H1 (cell line): ENCODE data around the gene ZSCAN21. TPM values are rescaled to one million over a fixed set of nuclear protein-coding genes. Genes with fewer than 3 reads are reported as not detected.

Source experiments
- CTCF ChIA-PET: fragments of 300-600 bp; sonication (Branson Sonifier 250); formaldehyde crosslinking; loops from one replicate; lab custom pipeline; 2021; ENCODE audit not compliant: partially characterized antibody; lab: Charles Lee
- POLR2A ChIA-PET: fragments of 300-600 bp; sonication (Branson Sonifier 250); formaldehyde crosslinking; loops from one replicate; lab custom pipeline; 2021; ENCODE audit warnings: inconsistent platforms; ENCODE audit not compliant: partially characterized antibody; lab: Charles Lee
- DNase-seq, 2 experiments: peaks; one replicate each; pipeline versions ENCODE4 v3.0.0 to v3.0.0-alpha.2; 2010 to 2022; ENCODE audit warnings: low spot score in 2 of 2, low read depth in 1 of 2, mixed read lengths in 1 of 2
- FAIRE-seq: peaks from 2 replicates; lab custom pipeline; 2011; peaks lifted over from hg19 to GRCh38; lab: Jason Lieb, UNC
- H2AFZ ChIP-seq: 2 replicates; pipeline ENCODE4 v1.8.1; 2012; ENCODE audit warnings: low read length, inconsistent platforms
- H2AK5ac ChIP-seq: 2 replicates; pipeline ENCODE4 v1.6.1; 2013; ENCODE audit warnings: low read depth, low read length
- H2BK120ac ChIP-seq: replicated peaks from 2 replicates; pipeline ENCODE3; 2013; ENCODE audit warnings: low read depth, low read length, inconsistent platforms
- H2BK12ac ChIP-seq: 2 replicates; pipeline ENCODE4 v1.6.1; 2013; ENCODE audit warnings: low read depth, low read length
- H2BK15ac ChIP-seq: 2 replicates; pipeline ENCODE4 v1.6.1; 2013; ENCODE audit warnings: low read length
- H2BK20ac ChIP-seq: 2 replicates; pipeline ENCODE4 v1.6.1; 2013; ENCODE audit warnings: low read length
- H2BK5ac ChIP-seq: 2 replicates; pipeline ENCODE4 v1.6.1; 2013; ENCODE audit warnings: low read depth, low read length
- H3K14ac ChIP-seq: 2 replicates; pipeline ENCODE4 v1.6.1; 2013; ENCODE audit warnings: inconsistent platforms; ENCODE audit not compliant: insufficient read length
- H3K18ac ChIP-seq: 2 replicates; pipeline ENCODE4 v1.6.1; 2013; ENCODE audit warnings: low read length; ENCODE audit errors: extremely low read depth
- H3K23ac ChIP-seq: 2 replicates; pipeline ENCODE4 v1.6.1; 2013; ENCODE audit warnings: inconsistent platforms; ENCODE audit not compliant: insufficient read length
- H3K23me2 ChIP-seq: 2 replicates; pipeline ENCODE4 v1.6.1; 2013; ENCODE audit warnings: low read depth, low read length
- H3K27ac ChIP-seq: 2 replicates; pipeline ENCODE4 v1.6.1; 2011; ENCODE audit warnings: low read depth, low read length, inconsistent platforms
- H3K27me3 ChIP-seq, 4 experiments: replicated peaks in 1 of 4; 1 replicate in 1 of 4; 2 replicates in 3 of 4; pipeline versions ENCODE4 v1.6.1 to v1.8.1; 2011 to 2013; ENCODE audit warnings: low read length in 3 of 4, mild to moderate bottlenecking in 3 of 4, inconsistent platforms in 2 of 4, mixed read lengths in 2 of 4, moderate library complexity in 1 of 4; ENCODE audit not compliant: control insufficient read depth in 3 of 4, insufficient read depth in 3 of 4; ENCODE audit errors: extremely low read depth in 1 of 4
- H3K36me3 ChIP-seq, 4 experiments: 2 replicates each; pipeline versions ENCODE4 v1.6.1 to v1.8.1; 2011 to 2013; ENCODE audit warnings: mild to moderate bottlenecking in 4 of 4, low read length in 3 of 4, moderate library complexity in 2 of 4, control low read depth in 1 of 4, inconsistent platforms in 1 of 4; ENCODE audit not compliant: insufficient read depth in 4 of 4, control insufficient read depth in 2 of 4
- H3K4ac ChIP-seq: replicated peaks from 2 replicates; pipeline ENCODE3; 2013; ENCODE audit warnings: low read length, low read depth, mixed read lengths, inconsistent platforms; ENCODE audit not compliant: insufficient read length
- H3K4me1 ChIP-seq, 4 experiments: replicated peaks in 1 of 4; 1 replicate in 1 of 4; 2 replicates in 3 of 4; pipeline versions ENCODE4 v1.6.1 to v1.8.1; 2011 to 2013; ENCODE audit warnings: low read length in 3 of 4, inconsistent platforms in 2 of 4, mixed read lengths in 1 of 4; ENCODE audit not compliant: insufficient read depth in 4 of 4, control insufficient read depth in 3 of 4
- H3K4me2 ChIP-seq, 2 experiments: 2 replicates each; pipeline versions ENCODE4 v1.6.1 to v1.8.1; 2011 to 2013; ENCODE audit warnings: low read depth in 2 of 2, low read length in 2 of 2, control low read depth in 1 of 2, inconsistent platforms in 1 of 2, mild to moderate bottlenecking in 1 of 2; ENCODE audit not compliant: insufficient read depth in 1 of 2
- H3K4me3 ChIP-seq, 4 experiments: fragments of 200-600, 300-600 bp in 1 of 4; sonication (generic), shearing (Covaris generic), sonication (Bioruptor Twin) in 1 of 4; 2 replicates each; pipeline versions ENCODE4 v1.5.1 to v1.8.1; 2011 to 2016; ENCODE audit warnings: low read length in 4 of 4, low read depth in 3 of 4, control low read depth in 2 of 4, inconsistent platforms in 2 of 4, mild to moderate bottlenecking in 2 of 4, mixed read lengths in 1 of 4, moderate library complexity in 1 of 4; ENCODE audit not compliant: insufficient read depth in 2 of 4; ENCODE audit errors: extremely low read depth in 1 of 4
- H3K56ac ChIP-seq: replicated peaks from 2 replicates; pipeline ENCODE3; 2013; ENCODE audit warnings: low read depth, mild to moderate bottlenecking, mixed read lengths, low read length, inconsistent platforms; ENCODE audit not compliant: insufficient read length
- H3K79me1 ChIP-seq: 2 replicates; pipeline ENCODE4 v1.6.1; 2013; ENCODE audit warnings: low read depth, low read length, control low read depth
- H3K79me2 ChIP-seq, 2 experiments: 2 replicates each; pipeline versions ENCODE4 v1.6.1 to v1.8.1; 2012 to 2013; ENCODE audit warnings: low read length in 2 of 2, mild to moderate bottlenecking in 2 of 2, inconsistent platforms in 1 of 2; ENCODE audit not compliant: insufficient read depth in 2 of 2, control insufficient read depth in 1 of 2
- H3K9ac ChIP-seq, 4 experiments: replicated peaks in 1 of 4; 1 replicate in 1 of 4; 2 replicates in 3 of 4; pipeline versions ENCODE4 v1.6.1 to v1.8.1; 2011 to 2013; ENCODE audit warnings: low read depth in 3 of 4, low read length in 3 of 4, control low read depth in 2 of 4, mild to moderate bottlenecking in 2 of 4, moderate library complexity in 2 of 4, inconsistent platforms in 1 of 4; ENCODE audit errors: extremely low read depth in 1 of 4
- H3K9me3 ChIP-seq, 2 experiments: 2 replicates each; pipeline versions ENCODE4 v1.6.1 to v1.8.1; 2012 to 2013; ENCODE audit warnings: mild to moderate bottlenecking in 2 of 2, moderate library complexity in 2 of 2, control low read depth in 1 of 2, inconsistent platforms in 1 of 2, low read depth in 1 of 2, low read length in 1 of 2, mixed read lengths in 1 of 2; ENCODE audit not compliant: insufficient read depth in 2 of 2
- H4K20me1 ChIP-seq, 2 experiments: replicated peaks in 1 of 2; 2 replicates each; pipeline versions ENCODE3 to v1.8.1; 2011 to 2013; ENCODE audit warnings: inconsistent platforms in 2 of 2, low read length in 2 of 2, mild to moderate bottlenecking in 1 of 2; ENCODE audit not compliant: insufficient read depth in 2 of 2, control insufficient read depth in 1 of 2
- H4K5ac ChIP-seq: 2 replicates; pipeline ENCODE4 v1.6.1; 2013; ENCODE audit warnings: low read length, low read depth, mixed read lengths, inconsistent platforms; ENCODE audit not compliant: insufficient read length
- H4K8ac ChIP-seq: 2 replicates; pipeline ENCODE4 v1.8.0; 2013; ENCODE audit warnings: mild to moderate bottlenecking, moderate library complexity, low read length, inconsistent platforms; ENCODE audit not compliant: insufficient read depth; ENCODE audit errors: extremely low read depth
- H4K91ac ChIP-seq: replicated peaks from 2 replicates; pipeline ENCODE3; 2013; ENCODE audit warnings: low read length, mixed read lengths, inconsistent platforms; ENCODE audit not compliant: insufficient read length
- BRCA1 ChIP-seq: IDR thresholded peaks from 2 replicates; pipeline ENCODE4 v1.6.1; 2012; ENCODE audit warnings: low read depth, low read length, improper control_type of control experiment
- CEBPB ChIP-seq: IDR thresholded peaks from 2 replicates; pipeline ENCODE4 v1.6.1; 2012; ENCODE audit warnings: low read depth, low read length
- EGR1 ChIP-seq: IDR thresholded peaks from 2 replicates; pipeline ENCODE4 v1.6.1; 2011; ENCODE audit warnings: low read depth, low read length, borderline replicate concordance
- JUN ChIP-seq: IDR thresholded peaks from 2 replicates; pipeline ENCODE4 v1.6.1; 2011; ENCODE audit warnings: low read depth, mild to moderate bottlenecking, improper control_type of control experiment, low read length
- MAFK ChIP-seq: IDR thresholded peaks from 2 replicates; pipeline ENCODE4 v1.6.1; 2012; ENCODE audit warnings: low read depth, mild to moderate bottlenecking, improper control_type of control experiment, low read length
- NANOG ChIP-seq: IDR thresholded peaks from 2 replicates; pipeline ENCODE4 v1.6.1; 2011; ENCODE audit warnings: low read length, low read depth, mild to moderate bottlenecking, inconsistent platforms; ENCODE audit not compliant: insufficient read depth, poor library complexity, severe bottlenecking
- RXRA ChIP-seq: IDR thresholded peaks from 2 replicates; pipeline ENCODE4 v1.6.1; 2011; ENCODE audit warnings: low read depth, mild to moderate bottlenecking, low read length, moderate library complexity; ENCODE audit not compliant: insufficient read depth
- SAP30 ChIP-seq: fragments of 300-600 bp; sonication (generic); IDR thresholded peaks from 2 replicates; pipeline ENCODE4 v1.7.1; 2012; ENCODE audit warnings: low read length, moderate library complexity, mild to moderate bottlenecking, inconsistent platforms; ENCODE audit not compliant: insufficient read depth, insufficient replicate concordance
- SIX5 ChIP-seq: IDR thresholded peaks from 2 replicates; pipeline ENCODE4 v1.6.1; 2011; ENCODE audit warnings: mild to moderate bottlenecking, low read depth, low read length
- SP4 ChIP-seq: IDR thresholded peaks from 2 replicates; pipeline ENCODE4 v1.6.1; 2012; ENCODE audit warnings: low read length, inconsistent platforms
- SRF ChIP-seq: IDR thresholded peaks from 2 replicates; pipeline ENCODE4 v1.6.1; 2011; ENCODE audit warnings: mild to moderate bottlenecking, low read depth, low read length, moderate library complexity
- TAF1 ChIP-seq: IDR thresholded peaks from 2 replicates; pipeline ENCODE4 v1.6.1; 2011; ENCODE audit warnings: mild to moderate bottlenecking, low read depth, low read length
- TBP ChIP-seq: IDR thresholded peaks from 2 replicates; pipeline ENCODE4 v1.6.1; 2011; ENCODE audit warnings: low read depth, low read length, improper control_type of control experiment
- TCF12 ChIP-seq: IDR thresholded peaks from 2 replicates; pipeline ENCODE4 v1.6.1; 2011; ENCODE audit warnings: low read depth, mild to moderate bottlenecking, low read length
- WGBS, 2 experiments: shearing (Covaris generic) in 1 of 2; methylation state at CpG; one replicate each; pipeline versions ENCODE4 v1.1.6 to v1.1.7; 2013 to 2015; ENCODE audit warnings: low lambda C conversion rate in 2 of 2, mixed read lengths in 2 of 2, inconsistent platforms in 1 of 2, low coverage in 1 of 2, missing lambda C conversion rate in 1 of 2; ENCODE audit not compliant: insufficient replicate concordance in 2 of 2, insufficient coverage in 1 of 2, insufficient read length in 1 of 2; ENCODE audit errors: extremely low coverage in 1 of 2, missing lambda C conversion rate in 1 of 2; 5-methylcytosine and 5-hydroxymethylcytosine counted together
- polyA plus RNA-seq, 7 experiments: library from polyadenylated mRNA; depleted of rRNA in 3 of 7; stranded (reverse) in 5 of 7; unstranded in 2 of 7; fragments of >200 nt in 5 of 7; fragments of 200-250 nt in 2 of 7; gene quantifications; 1 replicate in 5 of 7; 2 replicates in 1 of 7; 4 replicates in 1 of 7; pipeline versions ENCODE4 v1.2.1 to v1.2.3, GENCODE V29; 2011 to 2013; ENCODE audit warnings: missing spikeins in 2 of 7, mixed read lengths in 2 of 7
- total RNA-seq: library from RNA; stranded (reverse); fragmentation: NEBNext Ultra II Directional; extraction: Animal tissue kit (Norgen Biotek cat#: 25700); gene quantifications from 2 replicates; pipeline ENCODE4 v1.2.1, GENCODE V29; 2021

ZSCAN21 gene
- total and polyA plus RNA-seq, 2 of the 8 experiments (the other 6 are each of a cell fraction or from before 2014, with no cell fraction given): 15.4 to 26.1 TPM

DNA sequence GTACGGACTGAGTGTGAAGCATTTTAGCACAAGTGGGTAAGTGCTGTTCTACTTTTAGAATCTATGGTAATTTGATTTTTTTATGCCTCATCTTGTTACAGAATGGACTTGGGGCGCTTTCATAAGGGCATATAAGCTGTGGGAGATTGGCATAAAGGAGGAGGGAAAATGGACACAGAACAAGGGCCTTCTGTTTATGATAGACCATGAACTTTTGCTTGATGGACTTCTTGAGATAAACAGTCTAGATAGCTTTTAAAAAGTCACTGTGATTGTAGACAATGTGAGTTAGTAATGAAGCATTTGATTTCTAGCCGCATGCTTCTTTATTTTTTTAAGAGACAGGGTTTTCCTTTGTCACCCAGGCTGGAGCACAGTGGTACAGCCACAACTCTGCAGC, 2.0 kb downstream of the ZSCAN21 start:
- peaks cover 0 to 9% (median 0%) of the 10 kb centered on the region in 4 experiments; a peak in 4 of 8 replicates for H3K36me3 ChIP-seq
- peaks cover 7% of the 10 kb centered on the region; the same call in 1 of the 2 replicates for H3K79me1 ChIP-seq
- H3K14ac ChIP-seq: no peak overlapping the region
- no peak overlapping the region for H3K18ac ChIP-seq
- no peak overlapping the region; the same call in 1 of the 2 replicates for H4K8ac ChIP-seq
- no peak overlapping the region for H3K56ac ChIP-seq
- H2AK5ac ChIP-seq: no peak overlapping the region
- DNase-seq: no peak
- H3K4me3 ChIP-seq: no peak overlapping the region
- H2AFZ ChIP-seq: no peak overlapping the region
- H2BK5ac ChIP-seq: no peak overlapping the region
- no peak overlapping the region for H2BK12ac ChIP-seq
- CTCF ChIA-PET: interaction anchor here (1.0 to 2.3 kb wide), 8 partner anchors 10 to 138 kb away, joined by 3 to 15 read pairs (median 4); no protein-coding TSS in a partner anchor
- no peak overlapping the region for H2BK20ac ChIP-seq
- peaks cover 0 to 1% (median 0%) of the 10 kb centered on the region in 4 experiments; a peak in 1 of 7 replicates for H3K27me3 ChIP-seq
- H4K91ac ChIP-seq: no peak overlapping the region
- H3K27ac ChIP-seq: no peak overlapping the region
- WGBS, 2 experiments: 94% methylated on average over 3 of the region's 3 CpGs; no CpG with 5 or more reads in 1 of the 2 experiments
- FAIRE-seq: no peak
- H3K4me1 ChIP-seq: peaks cover 0 to 3% (median 0%) of the 10 kb centered on the region in 4 experiments; a peak in 3 of 7 replicates
- H3K79me2 ChIP-seq: peaks cover 0 to 36% of the 10 kb centered on the region in 2 experiments; a peak in 3 of 4 replicates
- no peak overlapping the region for H4K5ac ChIP-seq
- H3K4ac ChIP-seq: no peak overlapping the region
- H2BK120ac ChIP-seq: no peak overlapping the region
- H3K23me2 ChIP-seq: peaks cover 6% of the 10 kb centered on the region; the same call in 1 of the 2 replicates
- no peak overlapping the region for H3K23ac ChIP-seq
- H3K4me2 ChIP-seq: no peak overlapping the region
- H3K9me3 ChIP-seq: no peaks in the 10 kb centered on the region
- no peak overlapping the region; a peak in 1 of 7 replicates for H3K9ac ChIP-seq
- POLR2A ChIA-PET: interaction anchor here (1.1 to 18.6 kb wide), 6 partner anchors 20 to 49 kb away, joined by 3 to 294 read pairs (median 8); partner anchors contain the start of genes AP4M1, MCM7, ZKSCAN1 and ZNF3
- no peak overlapping the region for H2BK15ac ChIP-seq
- H4K20me1 ChIP-seq: peaks cover 0 to 2% of the 10 kb centered on the region in 2 experiments
- no peak for TF ChIP-seq MAFK
- TF ChIP-seq SP4: no peak
- TF ChIP-seq EGR1: no peak
- TF ChIP-seq BRCA1: no peak
- TF ChIP-seq JUN: no peak
- no peak for TF ChIP-seq NANOG
- TF ChIP-seq SIX5: no peak
- no peak for TF ChIP-seq RXRA
- no peak for TF ChIP-seq TBP
- TF ChIP-seq CEBPB: no peak
- no peak for TF ChIP-seq SAP30
- no peak for TF ChIP-seq TCF12
- TF ChIP-seq SRF: no peak
- no peak for TF ChIP-seq TAF1
